Calu3 (cell line): ENCODE data around the gene GOLM1. TPM values are rescaled to one million over a fixed set of nuclear protein-coding genes. Genes with fewer than 3 reads are reported as not detected.
A peak's percentile ranks its signal among the peaks of the same experiment; 100 is the strongest.

Experiments used
- BruUV-seq: library from RNA; stranded (reverse); fragments of 400-500 nt; replicated peaks from 2 replicates; lab custom pipeline; 2021; lab: Mats Ljungman, UMichigan
- CTCF ChIA-PET: fragments of 300-600 bp; sonication (Branson Sonifier 250); formaldehyde crosslinking; loops from one replicate; lab custom pipeline; 2022; ENCODE audit warnings: antibody characterized with exemption; lab: Charles Lee
- DNase-seq: peaks from one replicate; pipeline ENCODE4 v3.0.0; 2022
- H3K27ac Mint-ChIP-seq: one replicate; pipeline ENCODE4 v1.8.0; 2022; ENCODE audit warnings: mixed read lengths; ENCODE audit not compliant: unreplicated experiment
- H3K27me3 Mint-ChIP-seq: one replicate; pipeline ENCODE4 v1.8.0; 2022; ENCODE audit warnings: mixed read lengths; ENCODE audit not compliant: unreplicated experiment
- H3K36me3 Mint-ChIP-seq: one replicate; pipeline ENCODE4 v1.8.0; 2022; ENCODE audit warnings: mild to moderate bottlenecking, moderate library complexity, mixed read lengths; ENCODE audit not compliant: insufficient read depth, unreplicated experiment
- H3K4me1 Mint-ChIP-seq: one replicate; pipeline ENCODE4 v1.8.0; 2022; ENCODE audit warnings: mild to moderate bottlenecking, low read depth, mixed read lengths; ENCODE audit not compliant: unreplicated experiment
- H3K4me3 Mint-ChIP-seq: one replicate; pipeline ENCODE4 v1.8.0; 2022; ENCODE audit warnings: mild to moderate bottlenecking, low read depth, moderate library complexity, mixed read lengths; ENCODE audit not compliant: unreplicated experiment
- H3K9me3 Mint-ChIP-seq: one replicate; pipeline ENCODE4 v1.8.0; 2022; ENCODE audit warnings: low read depth, mixed read lengths; ENCODE audit not compliant: unreplicated experiment
- CTCF ChIP-seq: fragments of 200-600 bp; IDR thresholded peaks from one replicate; pipeline ENCODE4 v1.8.0; 2022; ENCODE audit warnings: antibody characterized with exemption; ENCODE audit not compliant: unreplicated experiment
- intact Hi-C: fragments of 100-400 bp; cut with micrococcal nuclease; formaldehyde crosslinking; loops from one replicate; pipeline ENCODE4 v1.10.0; 2022; ENCODE audit not compliant: unreplicated experiment
- total RNA-seq: library from RNA; stranded (reverse); gene quantifications from 2 replicates; pipeline ENCODE4 v1.2.3, GENCODE V29; 2022

GOLM1 gene
- total RNA-seq, 1 experiment from 2014 or later = 177 TPM

- Mint-ChIP-seq H3K27ac (peak overlapping the region; percentile 75), H3K27me3 (no peaks in the 10 kb centered on the region)
- BruUV-seq = no TSS peak
These were observed 19.4 kb downstream of the GOLM1 start for GRCh38 chr9:86079865-86080469.

GRCh38 chr9:86079421-86079831 lies 19.9 kb downstream of the GOLM1 start:
- Mint-ChIP-seq H3K4me1 (peaks cover 29% of the 10 kb centered on the region), H3K36me3 (peaks cover 24% of the 10 kb centered on the region), H3K27ac (peak overlapping the region; percentile 75), H3K4me3 (peak overlapping the region; percentile 53), H3K9me3 (no peaks in the 10 kb centered on the region), H3K27me3 (no peaks in the 10 kb centered on the region)
- peak; percentile 67 for DNase-seq
- intact Hi-C loops = no loop called here
- no TSS peak for BruUV-seq
- CTCF ChIA-PET = interaction anchor here (1.2 to 1.5 kb wide), 2 partner anchors 10 to 17 kb away, joined by 3 to 5 read pairs; no protein-coding TSS in a partner anchor
- no peak for TF ChIP-seq CTCF

More at GRCh38 chr9:86079865-86080469, 19.4 kb downstream of the GOLM1 start:
- Mint-ChIP-seq H3K9me3 (no peaks in the 10 kb centered on the region), H3K4me1 (peaks cover 29% of the 10 kb centered on the region), H3K36me3 (peaks cover 19% of the 10 kb centered on the region), H3K4me3 (peak overlapping the region; percentile 53)
- CTCF ChIA-PET = interaction anchor here (1.2 to 1.5 kb wide), 2 partner anchors 11 to 17 kb away, joined by 3 to 5 read pairs; no protein-coding TSS in a partner anchor
- no peak for DNase-seq
- TF ChIP-seq CTCF = no peak
- intact Hi-C loops = no loop called here

- H3K4me3 Mint-ChIP-seq = peak overlapping the region; percentile 53
- peaks cover 29% of the 10 kb centered on the region for H3K4me1 Mint-ChIP-seq
- BruUV-seq = TSS peak; percentile 58
- no peak for TF ChIP-seq CTCF
- no peaks in the 10 kb centered on the region for H3K27me3 Mint-ChIP-seq
- intact Hi-C loops = no loop called here
- peaks cover 24% of the 10 kb centered on the region for H3K36me3 Mint-ChIP-seq
- DNase-seq = no peak
- CTCF ChIA-PET = interaction anchor here (1.2 to 1.5 kb wide), 2 partner anchors 10 to 16 kb away, joined by 3 to 5 read pairs; no protein-coding TSS in a partner anchor
- H3K27ac Mint-ChIP-seq = peak overlapping the region; percentile 60
- H3K9me3 Mint-ChIP-seq = no peaks in the 10 kb centered on the region
These were observed 20.6 kb downstream of the GOLM1 start for GRCh38 chr9:86078731-86079130.

GRCh38 chr9:86077276-86077675 lies 22.1 kb downstream of the GOLM1 start:
- no peak for TF ChIP-seq CTCF
- intact Hi-C loops = no loop called here
- Mint-ChIP-seq H3K4me3 (no peak overlapping the region), H3K27me3 (no peaks in the 10 kb centered on the region), H3K9me3 (no peaks in the 10 kb centered on the region), H3K4me1 (peaks cover 29% of the 10 kb centered on the region), H3K27ac (no peak overlapping the region), H3K36me3 (peaks cover 25% of the 10 kb centered on the region)
- no TSS peak for BruUV-seq
- CTCF ChIA-PET = no interaction called here
- no peak for DNase-seq
